H9 (cell line): ENCODE measurements around the gene FCHO1. TPM values are rescaled to one million over a fixed set of nuclear protein-coding genes. Genes with fewer than 3 reads are reported as not detected.

Experiments used
- DNase-seq: peaks from one replicate; pipeline ENCODE4 v3.0.0-alpha.2; 2017
- H2AFZ ChIP-seq: one replicate; pipeline ENCODE4 v1.6.1; 2013; ENCODE audit warnings: mild to moderate bottlenecking, low read length, control low read depth, moderate library complexity
- H2AK5ac ChIP-seq: 2 replicates; pipeline ENCODE4 v1.6.1; 2013; ENCODE audit warnings: low read length, control low read depth, mixed read lengths; ENCODE audit not compliant: insufficient read length
- H2BK120ac ChIP-seq: one replicate; pipeline ENCODE4 v1.6.1; 2013; ENCODE audit warnings: low read depth, mild to moderate bottlenecking, low read length, control low read depth, inconsistent platforms; ENCODE audit not compliant: poor library complexity, severe bottlenecking
- H2BK12ac ChIP-seq: 2 replicates; pipeline ENCODE4 v1.6.1; 2013; ENCODE audit warnings: low read length, control low read depth, mixed read lengths, low read depth; ENCODE audit not compliant: insufficient read length
- H2BK15ac ChIP-seq: 2 replicates; pipeline ENCODE4 v1.6.1; 2013; ENCODE audit warnings: low read depth, low read length, control low read depth
- H2BK20ac ChIP-seq: one replicate; pipeline ENCODE4 v1.6.1; 2013; ENCODE audit warnings: low read depth, mild to moderate bottlenecking, low read length, control low read depth, inconsistent platforms; ENCODE audit not compliant: poor library complexity, severe bottlenecking
- H2BK5ac ChIP-seq: 2 replicates; pipeline ENCODE4 v1.6.1; 2013; ENCODE audit warnings: low read length, control low read depth, mixed read lengths; ENCODE audit not compliant: insufficient read length
- H3K14ac ChIP-seq: 2 replicates; pipeline ENCODE4 v1.6.1; 2013; ENCODE audit warnings: low read length, control low read depth; ENCODE audit not compliant: insufficient read depth
- H3K18ac ChIP-seq: 2 replicates; pipeline ENCODE4 v1.6.1; 2013; ENCODE audit warnings: low read depth, mild to moderate bottlenecking, mixed read lengths, low read length, control low read depth; ENCODE audit not compliant: insufficient read length
- H3K23ac ChIP-seq: 2 replicates; pipeline ENCODE4 v1.6.1; 2013; ENCODE audit warnings: low read length, control low read depth, mixed read lengths, low read depth; ENCODE audit not compliant: insufficient read length
- H3K23me2 ChIP-seq: 2 replicates; pipeline ENCODE4 v1.6.1; 2013; ENCODE audit warnings: low read depth, mild to moderate bottlenecking, mixed read lengths, low read length, control low read depth; ENCODE audit not compliant: insufficient read length, poor library complexity, severe bottlenecking
- H3K27ac ChIP-seq: 2 replicates; pipeline ENCODE4 v1.5.1; 2013; ENCODE audit warnings: low read length, control low read depth, mixed read lengths, low read depth; ENCODE audit not compliant: insufficient read length
- H3K27me3 ChIP-seq: 2 replicates; pipeline ENCODE4 v1.6.1; 2013; ENCODE audit warnings: low read length, control low read depth, inconsistent platforms; ENCODE audit not compliant: insufficient read depth
- H3K4ac ChIP-seq: 2 replicates; pipeline ENCODE4 v1.6.1; 2013; ENCODE audit warnings: low read depth, mild to moderate bottlenecking, control low read depth, inconsistent platforms, low read length, moderate library complexity
- H3K4me1 ChIP-seq: 2 replicates; pipeline ENCODE4 v1.6.1; 2013; ENCODE audit warnings: low read length, control low read depth, inconsistent platforms; ENCODE audit not compliant: insufficient read depth
- H3K4me2 ChIP-seq: 2 replicates; pipeline ENCODE4 v1.6.1; 2013; ENCODE audit warnings: low read length, control low read depth, mixed read lengths; ENCODE audit not compliant: insufficient read length, insufficient read depth
- H3K56ac ChIP-seq: 2 replicates; pipeline ENCODE4 v1.6.1; 2013; ENCODE audit warnings: low read depth, mild to moderate bottlenecking, mixed read lengths, low read length, control low read depth; ENCODE audit not compliant: insufficient read length
- H3K79me1 ChIP-seq: 2 replicates; pipeline ENCODE4 v1.6.1; 2013; ENCODE audit warnings: low read depth, mild to moderate bottlenecking, moderate library complexity, low read length, control low read depth, inconsistent platforms; ENCODE audit not compliant: insufficient read depth, poor library complexity, severe bottlenecking
- H3K79me2 ChIP-seq: 2 replicates; pipeline ENCODE4 v1.6.1; 2013; ENCODE audit warnings: low read length, control low read depth, inconsistent platforms; ENCODE audit not compliant: insufficient read depth
- H3K9ac ChIP-seq: 2 replicates; pipeline ENCODE4 v1.6.1; 2013; ENCODE audit warnings: low read length, control low read depth, mixed read lengths; ENCODE audit not compliant: insufficient read length; ENCODE audit errors: extremely low read depth
- H3K9me3 ChIP-seq: one replicate; pipeline ENCODE4 v1.6.1; 2013; ENCODE audit warnings: low read depth, low read length, inconsistent platforms; ENCODE audit not compliant: control insufficient read depth
- H3T11ph ChIP-seq: one replicate; pipeline ENCODE4 v1.6.1; 2013; ENCODE audit warnings: mild to moderate bottlenecking, low read length, control low read depth, inconsistent platforms
- H4K20me1 ChIP-seq: one replicate; pipeline ENCODE4 v1.6.1; 2013; ENCODE audit not compliant: control insufficient read depth, insufficient read length, insufficient read depth
- H4K5ac ChIP-seq: 2 replicates; pipeline ENCODE4 v1.6.1; 2013; ENCODE audit warnings: low read depth, mild to moderate bottlenecking, mixed read lengths, low read length, control low read depth; ENCODE audit not compliant: insufficient read length
- H4K8ac ChIP-seq: replicated peaks from 2 replicates; pipeline ENCODE4 v1.6.1; 2013; ENCODE audit warnings: low read length, control low read depth, mixed read lengths, low read depth; ENCODE audit not compliant: insufficient read length
- H4K91ac ChIP-seq: 2 replicates; pipeline ENCODE4 v1.6.1; 2013; ENCODE audit warnings: low read depth, mild to moderate bottlenecking, moderate library complexity, mixed read lengths, low read length, control low read depth; ENCODE audit not compliant: insufficient read length
- H3K27ac Mint-ChIP-seq, 3 experiments: 2 replicates in 2 of 3; 3 replicates in 1 of 3; pipeline ENCODE4 v1.8.0; 2020 to 2021; ENCODE audit warnings: mixed read lengths in 3 of 3, mild to moderate bottlenecking in 1 of 3, moderate library complexity in 1 of 3
- H3K27me3 Mint-ChIP-seq: 2 replicates; pipeline ENCODE4 v1.8.0; 2021; ENCODE audit warnings: low read depth, mild to moderate bottlenecking, moderate library complexity, mixed read lengths
- H3K36me3 Mint-ChIP-seq, 3 experiments: 2 replicates in 2 of 3; 3 replicates in 1 of 3; pipeline ENCODE4 v1.8.0; 2020 to 2021; ENCODE audit warnings: low read depth in 3 of 3, mixed read lengths in 3 of 3; ENCODE audit not compliant: insufficient read depth in 1 of 3
- H3K4me1 Mint-ChIP-seq, 2 experiments: 2 replicates each; pipeline ENCODE4 v1.8.0; 2020; ENCODE audit warnings: mixed read lengths in 2 of 2
- H3K4me3 Mint-ChIP-seq, 2 experiments: 2 replicates in 1 of 2; 3 replicates in 1 of 2; pipeline ENCODE4 v1.8.0; 2020 to 2021; ENCODE audit warnings: mild to moderate bottlenecking in 2 of 2, mixed read lengths in 2 of 2, moderate library complexity in 1 of 2
- H3K9me3 Mint-ChIP-seq, 2 experiments: 2 replicates in 1 of 2; 3 replicates in 1 of 2; pipeline ENCODE4 v1.8.0; 2020; ENCODE audit warnings: mild to moderate bottlenecking in 2 of 2, mixed read lengths in 2 of 2, moderate library complexity in 1 of 2
- WGBS: extraction: QIAGEN DNeasy Blood & Tissue Kit; methylation state at CpG from one replicate; pipeline ENCODE4 v1.1.7; 2013; ENCODE audit warnings: missing lambda C conversion rate, low lambda C conversion rate, mixed read lengths; ENCODE audit not compliant: insufficient read length; ENCODE audit errors: extremely low coverage; 5-methylcytosine and 5-hydroxymethylcytosine counted together
- total RNA-seq: library from RNA; stranded (reverse); gene quantifications from 2 replicates; pipeline ENCODE4 v1.2.1, GENCODE V29; 2021
- TF ChIP-seq, protein P1 (sequence below): fragments of 200-600 bp; sonication (generic); conservative IDR thresholded peaks from 3 replicates; pipeline ENCODE4 v1.8.0; 2021; ENCODE audit warnings: antibody characterized with exemption, mild to moderate bottlenecking

FCHO1 gene
- total RNA-seq, 1 experiment from 2014 or later = 13.1 TPM

DNA sequence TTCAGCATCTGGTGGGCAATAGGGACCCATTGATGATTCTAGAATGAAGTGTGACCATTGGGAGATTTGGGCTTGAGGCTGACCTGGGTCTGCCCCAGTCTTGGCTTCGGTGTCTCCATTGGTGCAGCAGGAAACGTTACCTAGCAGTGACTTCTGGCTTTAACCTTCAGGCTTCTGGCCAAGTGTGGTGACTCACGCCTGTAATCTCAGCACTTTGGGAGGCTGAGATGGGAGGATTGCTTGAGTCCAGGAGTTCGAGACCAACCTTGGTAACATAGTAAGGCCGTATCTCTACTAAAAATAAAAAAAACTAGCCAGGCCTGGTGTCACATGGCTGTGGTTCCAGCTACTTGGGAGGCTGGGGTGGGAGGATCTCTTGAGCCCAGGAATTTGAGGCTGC, 7.2 kb downstream of the FCHO1 start:
- Histone ChIP-seq H3T11ph (no peak overlapping the region), H4K91ac (no peak overlapping the region), H3K4me1 (no peaks in the 10 kb centered on the region), H3K14ac (no peak overlapping the region), H2BK12ac (no peak overlapping the region), H4K5ac (no peak overlapping the region), H2BK20ac (no peak overlapping the region), H3K9ac (no peak overlapping the region), H3K23ac (no peak overlapping the region), H2BK15ac (no peak overlapping the region), H3K4ac (no peak overlapping the region), H3K9me3 (no peaks in the 10 kb centered on the region), H3K27me3 (no peaks in the 10 kb centered on the region), H3K27ac (no peak overlapping the region), H3K23me2 (no peaks in the 10 kb centered on the region), H2BK120ac (no peak overlapping the region), H4K20me1 (no peaks in the 10 kb centered on the region), H3K79me1 (no peaks in the 10 kb centered on the region), H2AFZ (no peak overlapping the region), H3K18ac (no peak overlapping the region), H3K79me2 (no peaks in the 10 kb centered on the region), H3K4me2 (no peak overlapping the region), H2BK5ac (no peak overlapping the region), H2AK5ac (no peak overlapping the region), H4K8ac (no peak overlapping the region), H3K56ac (no peak overlapping the region)
- peaks cover 10 to 33% of the 10 kb centered on the region in 2 experiments for H3K4me1 Mint-ChIP-seq
- no peak overlapping the region for H3K27ac Mint-ChIP-seq
- H3K9me3 Mint-ChIP-seq = no peaks in the 10 kb centered on the region; a peak in 1 of 5 replicates
- H3K4me3 Mint-ChIP-seq = no peak overlapping the region
- WGBS = no CpG with 5 or more reads among the region's 5 CpGs
- DNase-seq = no peak
- H3K36me3 Mint-ChIP-seq = peaks cover 0 to 5% (median 4%) of the 10 kb centered on the region in 3 experiments; a peak in 5 of 7 replicates
- H3K27me3 Mint-ChIP-seq = no peaks in the 10 kb centered on the region; the same call in 1 of the 2 replicates
- TF ChIP-seq, protein P1, sequence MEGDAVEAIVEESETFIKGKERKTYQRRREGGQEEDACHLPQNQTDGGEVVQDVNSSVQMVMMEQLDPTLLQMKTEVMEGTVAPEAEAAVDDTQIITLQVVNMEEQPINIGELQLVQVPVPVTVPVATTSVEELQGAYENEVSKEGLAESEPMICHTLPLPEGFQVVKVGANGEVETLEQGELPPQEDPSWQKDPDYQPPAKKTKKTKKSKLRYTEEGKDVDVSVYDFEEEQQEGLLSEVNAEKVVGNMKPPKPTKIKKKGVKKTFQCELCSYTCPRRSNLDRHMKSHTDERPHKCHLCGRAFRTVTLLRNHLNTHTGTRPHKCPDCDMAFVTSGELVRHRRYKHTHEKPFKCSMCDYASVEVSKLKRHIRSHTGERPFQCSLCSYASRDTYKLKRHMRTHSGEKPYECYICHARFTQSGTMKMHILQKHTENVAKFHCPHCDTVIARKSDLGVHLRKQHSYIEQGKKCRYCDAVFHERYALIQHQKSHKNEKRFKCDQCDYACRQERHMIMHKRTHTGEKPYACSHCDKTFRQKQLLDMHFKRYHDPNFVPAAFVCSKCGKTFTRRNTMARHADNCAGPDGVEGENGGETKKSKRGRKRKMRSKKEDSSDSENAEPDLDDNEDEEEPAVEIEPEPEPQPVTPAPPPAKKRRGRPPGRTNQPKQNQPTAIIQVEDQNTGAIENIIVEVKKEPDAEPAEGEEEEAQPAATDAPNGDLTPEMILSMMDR = no peak
